Stimulated activated CD8-positive, alpha-beta memory T cell treated with anti-CD3 and anti-CD28 coated beads, Interleukin-4, amount 100 ng/mL, for 24 hours (primary cell): ENCODE results near the gene KDELR1.

Experiments used
- DNase-seq: peaks from one replicate; pipeline ENCODE4 v3.0.0-alpha.2; 2020; ENCODE audit warnings: low read depth

Gene KDELR1

GRCh38 chr19:48342414-48342738 lies 49.0 kb downstream of the KDELR1 start:
- DNase-seq = no peak

- no peak for DNase-seq
Observed at GRCh38 chr19:48341515-48342413, 49.6 kb downstream of the KDELR1 start.

- DNase-seq = no peak
Observed at GRCh38 chr19:48340995-48341394, 50.4 kb downstream of the KDELR1 start.

- DNase-seq = no peak
Observed at GRCh38 chr19:48338802-48339503, 52.4 kb downstream of the KDELR1 start.

GRCh38 chr19:48338253-48338755 lies 53.0 kb downstream of the KDELR1 start:
- no peak for DNase-seq

- peak; percentile 87 for DNase-seq
Observed at GRCh38 chr19:48333467-48334384, 57.6 kb downstream of the KDELR1 start.

- peak; percentile 74 for DNase-seq
Observed at GRCh38 chr19:48332662-48333466, 58.5 kb downstream of the KDELR1 start.
